NCI-H1436 (cell line): ENCODE results near the gene ST13.
"Not testable (repeated sequence)": the region's sequence is repeated elsewhere in the genome, so short reads cannot be mapped to it uniquely, and the experiment has no call there.

Source experiments
- DNase-seq: peaks from one replicate; lab custom pipeline; 2025; lab: John Stamatoyannopoulos, UW

The ST13 gene

GRCh38 chr22:40838486-40838885, 18.0 kb downstream of the ST13 start:
- DNase-seq, result no peak

GRCh38 chr22:40834619-40835018, 21.8 kb downstream of the ST13 start:
- no peak for DNase-seq

GRCh38 chr22:40829131-40829530, 27.3 kb downstream of the ST13 start:
- DNase-seq, result no peak

GRCh38 chr22:40826984-40827741, 29.3 kb downstream of the ST13 start:
- DNase-seq, result no peak

- not testable (repeated sequence) for DNase-seq
Measured at GRCh38 chr22:40826292-40826691, 30.1 kb downstream of the ST13 start.

- no peak for DNase-seq
Measured at GRCh38 chr22:40823426-40823825, 33.0 kb downstream of the ST13 start.

- peak; percentile 4 for DNase-seq
Measured at GRCh38 chr22:40819599-40820140, 36.8 kb downstream of the ST13 start.

GRCh38 chr22:40818747-40819598, 37.5 kb downstream of the ST13 start, which contains the start of gene SLC25A17:
TSS of gene SLC25A17 (minus strand) at chr22:40819346. CDS start at chr22:40819248, 98 bp downstream.
- DNase-seq, result peak; percentile 88

GRCh38 chr22:40818192-40818746, 38.2 kb downstream of the ST13 start:
- DNase-seq, result no peak

- no peak for DNase-seq
Measured at GRCh38 chr22:40817737-40818136, 38.7 kb downstream of the ST13 start.

- DNase-seq, result no peak
Measured at GRCh38 chr22:40813912-40814315, 42.5 kb downstream of the ST13 start.

GRCh38 chr22:40808018-40808841, 48.2 kb downstream of the ST13 start:
- DNase-seq, result peak; percentile 66

- no peak for DNase-seq
Measured at GRCh38 chr22:40806711-40807110, 49.7 kb downstream of the ST13 start.

GRCh38 chr22:40805699-40806203, 50.7 kb downstream of the ST13 start:
- no peak for DNase-seq

GRCh38 chr22:40805239-40805638, 51.2 kb downstream of the ST13 start:
- DNase-seq, result no peak

GRCh38 chr22:40803321-40803720, 53.1 kb downstream of the ST13 start:
- DNase-seq, result no peak

- no peak for DNase-seq
Measured at GRCh38 chr22:40799008-40799407, 57.4 kb downstream of the ST13 start.

- no peak for DNase-seq
Measured at GRCh38 chr22:40797427-40797826, 59.0 kb downstream of the ST13 start.

GRCh38 chr22:40792451-40792850, 64.0 kb downstream of the ST13 start:
- no peak for DNase-seq

GRCh38 chr22:40791241-40791640, 65.2 kb downstream of the ST13 start:
- DNase-seq, result no peak

- no peak for DNase-seq
Measured at GRCh38 chr22:40789131-40789530, 67.3 kb downstream of the ST13 start.
